Hematopoietic multipotent progenitor cell treated with erythropoietin and hydrocortisone succinate and interleukin-3 and kit ligand, for 6 days (in vitro differentiated cells): ENCODE measurements around the gene MAPK13.
A peak's percentile ranks its signal among the peaks of the same experiment; 100 is the strongest.
"Not testable (repeated sequence)": the region's sequence is repeated elsewhere in the genome, so short reads cannot be mapped to it uniquely, and the experiment has no call there.

Experiments
- DNase-seq: peaks from one replicate; pipeline ENCODE4 v3.0.0-alpha.2; 2015

MAPK13 gene

GRCh38 chr6:36115412-36115811 is 14.9 kb upstream of the MAPK13 start:
- no peak for DNase-seq

- DNase-seq: peak; percentile 43
Measured at GRCh38 chr6:36116066-36116864, 14.0 kb upstream of the MAPK13 start.

- peak; percentile 87 for DNase-seq
Measured at GRCh38 chr6:36116943-36117342, 13.4 kb upstream of the MAPK13 start.

GRCh38 chr6:36117658-36118549 is 12.4 kb upstream of the MAPK13 start:
- DNase-seq: peak; percentile 16

GRCh38 chr6:36118550-36119107 is 11.7 kb upstream of the MAPK13 start:
- peak; percentile 99 for DNase-seq

GRCh38 chr6:36119209-36119608 is 11.1 kb upstream of the MAPK13 start:
- DNase-seq: no peak

- no peak for DNase-seq
Measured at GRCh38 chr6:36120018-36120417, 10.3 kb upstream of the MAPK13 start.

GRCh38 chr6:36120539-36120938 is 9.8 kb upstream of the MAPK13 start:
- peak; percentile 85 for DNase-seq

- DNase-seq: peak; percentile 96
Measured at GRCh38 chr6:36120979-36121786, 9.1 kb upstream of the MAPK13 start.

- peak; percentile 16 for DNase-seq
Measured at GRCh38 chr6:36121787-36122494, 8.4 kb upstream of the MAPK13 start.

- peak; percentile 17 for DNase-seq
Measured at GRCh38 chr6:36122495-36123269, 7.6 kb upstream of the MAPK13 start.

- DNase-seq: peak; percentile 94
Measured at GRCh38 chr6:36123270-36124139, 6.8 kb upstream of the MAPK13 start.

- not testable (repeated sequence) for DNase-seq
Measured at GRCh38 chr6:36124346-36124745, 6.0 kb upstream of the MAPK13 start.

GRCh38 chr6:36124881-36125280 is 5.4 kb upstream of the MAPK13 start:
- DNase-seq: no peak

GRCh38 chr6:36125575-36125974 is 4.7 kb upstream of the MAPK13 start:
- DNase-seq: no peak

- DNase-seq: no peak
Measured at GRCh38 chr6:36126121-36126520, 4.2 kb upstream of the MAPK13 start.

GRCh38 chr6:36126553-36127458 is 3.5 kb upstream of the MAPK13 start:
- DNase-seq: peak; percentile 14

GRCh38 chr6:36127462-36128016 is 2.8 kb upstream of the MAPK13 start:
- no peak for DNase-seq

GRCh38 chr6:36128073-36128472 is 2.2 kb upstream of the MAPK13 start:
- no peak for DNase-seq
